Chondrocyte (in vitro differentiated cells): ENCODE data around the gene SNPH. TPM values are rescaled to one million over a fixed set of nuclear protein-coding genes. Genes with fewer than 3 reads are reported as not detected.
"Not testable (repeated sequence)": the region's sequence is repeated elsewhere in the genome, so short reads cannot be mapped to it uniquely, and the experiment has no call there.

Source experiments
- DNase-seq: peaks from one replicate; pipeline ENCODE4 v3.0.0; 2021; ENCODE audit warnings: mixed read lengths, low spot score
- H3K27ac Mint-ChIP-seq: one replicate; pipeline ENCODE4 v1.8.0; 2021; ENCODE audit warnings: mild to moderate bottlenecking, moderate library complexity, mixed read lengths; ENCODE audit not compliant: unreplicated experiment
- H3K27me3 Mint-ChIP-seq: 2 replicates; pipeline ENCODE4 v1.8.0; 2021; ENCODE audit warnings: low read depth, mixed read lengths
- H3K36me3 Mint-ChIP-seq: 2 replicates; pipeline ENCODE4 v1.8.0; 2021; ENCODE audit warnings: low read depth, mixed read lengths
- H3K4me1 Mint-ChIP-seq: 2 replicates; pipeline ENCODE4 v1.8.0; 2021; ENCODE audit warnings: low read depth, mild to moderate bottlenecking, mixed read lengths
- H3K4me3 Mint-ChIP-seq: one replicate; pipeline ENCODE4 v1.8.0; 2021; ENCODE audit warnings: mild to moderate bottlenecking, moderate library complexity, mixed read lengths; ENCODE audit not compliant: unreplicated experiment
- H3K9me3 Mint-ChIP-seq: 2 replicates; pipeline ENCODE4 v1.8.0; 2021; ENCODE audit warnings: low read depth, mixed read lengths
- CTCF ChIP-seq: fragments of 200-600 bp; sonication (generic); IDR thresholded peaks from 2 replicates; pipeline ENCODE4 v1.5.0; 2021; ENCODE audit warnings: antibody characterized with exemption, mild to moderate bottlenecking, moderate library complexity
- total RNA-seq: library from RNA; stranded (reverse); gene quantifications from 3 replicates; pipeline ENCODE4 v1.2.1, GENCODE V29; 2021

The SNPH gene
- total RNA-seq, 1 donor from 2014 or later, result 12.8 TPM

DNA sequence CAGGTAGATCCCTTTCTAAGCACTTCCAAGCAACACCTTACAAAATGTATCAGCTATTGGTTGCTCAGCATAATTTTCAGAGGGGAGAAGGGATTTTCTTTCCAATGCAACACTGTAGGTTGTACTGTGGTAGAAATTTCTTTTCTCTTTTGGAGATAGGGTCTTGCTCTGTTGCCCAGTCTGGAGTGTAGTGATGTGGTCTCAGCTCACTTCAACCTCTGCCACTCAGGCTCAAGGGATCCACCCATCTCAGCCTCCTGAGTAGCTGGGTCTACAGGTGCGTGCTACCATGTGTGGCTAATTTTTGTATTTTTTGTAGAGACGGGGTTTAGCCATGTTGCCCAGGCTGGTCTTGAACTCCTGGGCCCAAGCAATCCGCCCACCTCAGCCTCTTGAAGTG lies 24.0 kb upstream of the SNPH start:
- no peak for DNase-seq
- TF ChIP-seq CTCF, result no peak
- no peaks in the 10 kb centered on the region for H3K36me3 Mint-ChIP-seq
- no peaks in the 10 kb centered on the region for H3K4me1 Mint-ChIP-seq
- peaks cover 2% of the 10 kb centered on the region for H3K27me3 Mint-ChIP-seq
- H3K9me3 Mint-ChIP-seq, result no peaks in the 10 kb centered on the region
- H3K4me3 Mint-ChIP-seq, result no peak overlapping the region
- H3K27ac Mint-ChIP-seq, result no peak overlapping the region

GRCh38 chr20:1242530-1242929 lies 23.6 kb upstream of the SNPH start:
- TF ChIP-seq CTCF, result no peak
- no peaks in the 10 kb centered on the region for H3K9me3 Mint-ChIP-seq
- no peak overlapping the region for H3K27ac Mint-ChIP-seq
- peaks cover under 1% of the 10 kb centered on the region for H3K27me3 Mint-ChIP-seq
- H3K4me3 Mint-ChIP-seq, result no peak overlapping the region
- no peaks in the 10 kb centered on the region for H3K4me1 Mint-ChIP-seq
- H3K36me3 Mint-ChIP-seq, result no peaks in the 10 kb centered on the region
- DNase-seq, result no peak

- Mint-ChIP-seq H3K4me1 (no peaks in the 10 kb centered on the region), H3K4me3 (no peak overlapping the region), H3K36me3 (no peaks in the 10 kb centered on the region), H3K27ac (no peak overlapping the region), H3K27me3 (no peaks in the 10 kb centered on the region), H3K9me3 (no peaks in the 10 kb centered on the region)
- TF ChIP-seq CTCF, result no peak
- no peak for DNase-seq
These were observed 20.5 kb upstream of the SNPH start for GRCh38 chr20:1245578-1245977.

DNA sequence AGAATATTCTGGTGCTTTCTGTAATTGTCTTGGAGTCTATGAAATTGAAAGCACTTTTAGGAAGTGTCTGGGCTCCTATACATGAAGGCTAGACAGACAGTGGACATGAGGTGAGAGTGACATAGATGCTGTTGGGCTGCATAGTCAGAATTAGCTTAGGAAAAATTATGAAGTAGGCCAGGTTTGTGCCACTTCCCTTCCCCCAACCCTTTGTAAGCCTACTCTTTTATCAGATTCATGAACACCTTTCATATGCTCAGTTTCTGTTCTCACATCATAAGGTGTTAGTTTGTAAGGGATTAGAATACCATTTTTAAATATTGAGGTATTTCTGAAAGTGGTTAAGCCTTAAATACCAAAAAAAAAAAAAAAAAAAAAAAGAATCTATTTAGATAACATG lies 18.4 kb upstream of the SNPH start:
- H3K9me3 Mint-ChIP-seq, result peaks cover 3% of the 10 kb centered on the region
- no peak for DNase-seq
- peaks cover 8% of the 10 kb centered on the region for H3K27me3 Mint-ChIP-seq
- no peak for TF ChIP-seq CTCF
- H3K27ac Mint-ChIP-seq, result no peak overlapping the region
- H3K4me3 Mint-ChIP-seq, result no peak overlapping the region
- H3K4me1 Mint-ChIP-seq, result no peaks in the 10 kb centered on the region
- H3K36me3 Mint-ChIP-seq, result no peaks in the 10 kb centered on the region

GRCh38 chr20:1250282-1250681 lies 15.8 kb upstream of the SNPH start:
- not testable (repeated sequence) for H3K36me3 Mint-ChIP-seq, H3K27ac Mint-ChIP-seq, H3K4me1 Mint-ChIP-seq, H3K27me3 Mint-ChIP-seq, H3K4me3 Mint-ChIP-seq, DNase-seq, H3K9me3 Mint-ChIP-seq

- H3K27me3 Mint-ChIP-seq, result peaks cover 12% of the 10 kb centered on the region
- no peak overlapping the region for H3K4me3 Mint-ChIP-seq
These were observed 13.7 kb upstream of the SNPH start for GRCh38 chr20:1252416-1252815.

More at GRCh38 chr20:1252416-1252815, 13.7 kb upstream of the SNPH start:
- DNase-seq, result no peak
- Mint-ChIP-seq H3K4me1 (no peaks in the 10 kb centered on the region), H3K27ac (no peak overlapping the region), H3K9me3 (peaks cover 3% of the 10 kb centered on the region), H3K36me3 (no peaks in the 10 kb centered on the region)
- no peak for TF ChIP-seq CTCF
